Panc1 (cell line): ENCODE measurements around the gene XYLT1. TPM values are rescaled to one million over a fixed set of nuclear protein-coding genes. Genes with fewer than 3 reads are reported as not detected.

Experiments
- ATAC-seq: fragments of 200-7000 bp; cut with Tn5 transposase; 2 replicates; pipeline ENCODE4 v1.9.1; 2020; ENCODE audit warnings: mild to moderate bottlenecking, moderate library complexity
- BruUV-seq: library from RNA; stranded (reverse); fragments of 400-500 nt; replicated peaks from 2 replicates; lab custom pipeline; 2021; lab: Mats Ljungman, UMichigan
- CTCF ChIA-PET: fragments of 300-600 bp; sonication (Branson Sonifier 250); formaldehyde crosslinking; loops from one replicate; lab custom pipeline; 2022; ENCODE audit warnings: antibody characterized with exemption; lab: Charles Lee
- POLR2A ChIA-PET: fragments of 300-600 bp; sonication (Branson Sonifier 250); formaldehyde crosslinking; loops from one replicate; lab custom pipeline; 2022; ENCODE audit warnings: antibody characterized with exemption; lab: Charles Lee
- DNase-seq: peaks from one replicate; pipeline ENCODE4 v3.0.0-alpha.2; 2010; ENCODE audit warnings: low read depth, low spot score
- H3K27ac ChIP-seq: 2 replicates; pipeline ENCODE4 v1.5.1; 2011; ENCODE audit warnings: mild to moderate bottlenecking, low read length, inconsistent platforms
- H3K27me3 ChIP-seq: fragments of 200-500 bp; sonication (Bioruptor generic); 2 replicates; pipeline ENCODE4 v1.6.0; 2014; ENCODE audit warnings: low read length, inconsistent platforms; ENCODE audit not compliant: control insufficient read depth, insufficient read depth
- H3K36me3 ChIP-seq: fragments of 200-500 bp; sonication (Bioruptor generic); 2 replicates; pipeline ENCODE4 v1.5.1; 2014; ENCODE audit warnings: inconsistent platforms, mild to moderate bottlenecking, low read length, moderate library complexity; ENCODE audit not compliant: control insufficient read depth, insufficient read depth
- H3K4me1 ChIP-seq: 2 replicates; pipeline ENCODE4 v1.5.1; 2011; ENCODE audit warnings: inconsistent platforms, mild to moderate bottlenecking, low read length, moderate library complexity; ENCODE audit not compliant: control insufficient read depth, insufficient read depth
- H3K4me3 ChIP-seq, 2 experiments: 2 replicates each; pipeline ENCODE4 v1.5.1; 2011 to 2012; ENCODE audit warnings: low read depth in 2 of 2, low read length in 2 of 2, mild to moderate bottlenecking in 2 of 2, inconsistent platforms in 1 of 2, moderate library complexity in 1 of 2
- H3K9me3 ChIP-seq: fragments of 200-500 bp; sonication (Bioruptor generic); 2 replicates; pipeline ENCODE4 v1.5.1; 2014; ENCODE audit warnings: low read depth, mild to moderate bottlenecking, inconsistent platforms, low read length, moderate library complexity; ENCODE audit not compliant: control insufficient read depth, insufficient read depth
- CTCF ChIP-seq: fragments of 450-650 bp; IDR thresholded peaks from 2 replicates; pipeline ENCODE4 v1.5.1; 2017; ENCODE audit warnings: mild to moderate bottlenecking
- POLR2AphosphoS5 ChIP-seq: IDR thresholded peaks from 2 replicates; pipeline ENCODE4 v1.6.1; 2012; ENCODE audit warnings: mild to moderate bottlenecking, low read depth, low read length, moderate library complexity
- REST ChIP-seq, 2 experiments: IDR thresholded peaks; 2 replicates each; pipeline ENCODE4 v1.6.1; 2011 to 2012; ENCODE audit warnings: low read depth in 2 of 2, control low read depth in 1 of 2, low read length in 1 of 2, mild to moderate bottlenecking in 1 of 2, moderate library complexity in 1 of 2; ENCODE audit not compliant: insufficient read depth in 1 of 2
- SIN3A ChIP-seq: IDR thresholded peaks from 2 replicates; pipeline ENCODE4 v1.6.1; 2012; ENCODE audit warnings: low read depth, mild to moderate bottlenecking, low read length, moderate library complexity, borderline replicate concordance; ENCODE audit not compliant: insufficient read depth
- TCF7L2 ChIP-seq: IDR thresholded peaks from 2 replicates; pipeline ENCODE4 v1.6.1; 2011; ENCODE audit warnings: mild to moderate bottlenecking, low read depth, low read length, inconsistent platforms
- in situ Hi-C: cut with HindIII; loops from 2 replicates; pipeline ENCODE4 v1.10.0; 2016; ENCODE audit warnings: low sequenced_read_pairs, low pct_unique_long_range_greater_than_20kb
- intact Hi-C: fragments of 100-400 bp; cut with micrococcal nuclease; formaldehyde crosslinking; loops from one replicate; pipeline ENCODE4 v1.10.0; 2022; ENCODE audit not compliant: unreplicated experiment
- total RNA-seq: library from RNA; stranded (reverse); gene quantifications from one replicate; pipeline ENCODE4 v1.2.1, GENCODE V29; 2021; ENCODE audit not compliant: unreplicated experiment

Gene XYLT1
- total RNA-seq, 1 experiment from 2014 or later, result 0.62 TPM

- ChIA-PET CTCF (no interaction called here), POLR2A (no interaction called here)
- ATAC-seq (no peak), DNase-seq (no peak)
- no TSS peak for BruUV-seq
- H3K4me3 ChIP-seq, result no peak overlapping the region
- TF ChIP-seq POLR2AphosphoS5 (no peak), TCF7L2 (no peak), REST (IDR thresholded peaks at IDR 0.05; ENCODE audit: insufficient read depth in 1 of 2, low read depth in 2 of 2, low read length in 1 of 2) (no peak), SIN3A (no peak), CTCF (no peak)
- no peaks in the 10 kb centered on the region for H3K4me1 ChIP-seq
- H3K27ac ChIP-seq, result no peak overlapping the region
- H3K9me3 ChIP-seq, result no peaks in the 10 kb centered on the region
- H3K27me3 ChIP-seq, result peaks cover 3% of the 10 kb centered on the region
- in situ Hi-C loops (no loop called here), intact Hi-C loops (no loop called here)
- no peaks in the 10 kb centered on the region for H3K36me3 ChIP-seq
These were observed 101.8 kb downstream of the XYLT1 start for GRCh38 chr16:17368951-17369350.

GRCh38 chr16:17368446-17368845, 102.3 kb downstream of the XYLT1 start:
- no TSS peak for BruUV-seq
- no peak overlapping the region for H3K27ac ChIP-seq
- H3K4me3 ChIP-seq, result no peak overlapping the region
- peaks cover 3% of the 10 kb centered on the region for H3K27me3 ChIP-seq
- TF ChIP-seq CTCF, result no peak
- no peak for TF ChIP-seq POLR2AphosphoS5
- TF ChIP-seq TCF7L2, result no peak
- TF ChIP-seq SIN3A, result no peak
- TF ChIP-seq REST (IDR thresholded peaks at IDR 0.05; ENCODE audit: insufficient read depth in 1 of 2, low read depth in 2 of 2, low read length in 1 of 2), result no peak
- CTCF ChIA-PET, result no interaction called here
- intact Hi-C loops (no loop called here), in situ Hi-C loops (no loop called here)
- no peak for ATAC-seq
- no peaks in the 10 kb centered on the region for H3K9me3 ChIP-seq
- POLR2A ChIA-PET, result no interaction called here
- no peaks in the 10 kb centered on the region for H3K4me1 ChIP-seq
- DNase-seq, result no peak
- H3K36me3 ChIP-seq, result no peaks in the 10 kb centered on the region
